GM12878 (cell line): Measurements from ENCODE around the gene PLK4. TPM values are rescaled to one million over a fixed set of nuclear protein-coding genes. Genes with fewer than 3 reads are reported as not detected.

ENCODE experiments used
- CREB1 ChIP-seq: IDR thresholded peaks from 2 replicates; pipeline ENCODE4 v1.6.1; 2012; ENCODE audit warnings: low read depth, mild to moderate bottlenecking, inconsistent platforms
- DPF2 ChIP-seq: fragments of 450-650 bp; IDR thresholded peaks from 2 replicates; pipeline ENCODE4 v1.6.1; 2017; ENCODE audit warnings: mild to moderate bottlenecking
- ELK1 ChIP-seq: IDR thresholded peaks from 2 replicates; pipeline ENCODE4 v1.6.1; 2012; ENCODE audit warnings: low read depth, low read length, improper control_type of control experiment
- ESRRA ChIP-seq: IDR thresholded peaks from 2 replicates; pipeline ENCODE4 v1.6.1; 2012; ENCODE audit warnings: mild to moderate bottlenecking, low read length, improper control_type of control experiment
- EZH2 ChIP-seq: IDR thresholded peaks from 2 replicates; pipeline ENCODE4 v1.6.1; 2012; ENCODE audit warnings: low read depth, mild to moderate bottlenecking, control low read depth, inconsistent platforms, low read length, borderline replicate concordance; ENCODE audit not compliant: control insufficient read depth
- FOS ChIP-seq: IDR thresholded peaks from 3 replicates; pipeline ENCODE4 v1.6.1; 2011; ENCODE audit warnings: borderline replicate concordance; ENCODE audit not compliant: insufficient read length; ENCODE audit errors: extremely low read depth
- FOXM1 ChIP-seq: IDR thresholded peaks from 2 replicates; pipeline ENCODE4 v1.6.1; 2012; ENCODE audit warnings: low read depth, mild to moderate bottlenecking, inconsistent platforms, low read length, moderate library complexity
- NBN ChIP-seq: fragments of 450-650 bp; IDR thresholded peaks from 2 replicates; pipeline ENCODE4 v1.6.1; 2016
- NR2C1 ChIP-seq: fragments of 450-650 bp; IDR thresholded peaks from 2 replicates; pipeline ENCODE4 v1.6.1; 2017; ENCODE audit warnings: antibody characterized with exemption, mild to moderate bottlenecking, moderate library complexity
- NR2F1 ChIP-seq: fragments of 450-650 bp; conservative IDR thresholded peaks from 2 replicates; pipeline ENCODE4 v1.6.1; 2017; ENCODE audit warnings: mild to moderate bottlenecking
- POLR2AphosphoS2 ChIP-seq: IDR thresholded peaks from 2 replicates; pipeline ENCODE4 v1.6.1; 2011; ENCODE audit warnings: low read depth, mild to moderate bottlenecking, low read length, improper control_type of control experiment, moderate library complexity
- RCOR1 ChIP-seq: conservative IDR thresholded peaks from 2 replicates; pipeline ENCODE4 v1.6.1; 2012; ENCODE audit warnings: low read depth, low read length, improper control_type of control experiment
- RFX5 ChIP-seq: IDR thresholded peaks from 2 replicates; pipeline ENCODE4 v1.6.1; 2011; ENCODE audit warnings: low read depth, low read length, improper control_type of control experiment
- RUNX3 ChIP-seq: IDR thresholded peaks from 2 replicates; pipeline ENCODE4 v1.6.1; 2012; ENCODE audit warnings: low read length, inconsistent platforms
- SPI1 ChIP-seq: IDR thresholded peaks from 2 replicates; pipeline ENCODE4 v1.6.1; 2011; ENCODE audit warnings: low read depth, mild to moderate bottlenecking, low read length, moderate library complexity, borderline replicate concordance; ENCODE audit not compliant: insufficient read depth
- SUPT20H ChIP-seq: IDR thresholded peaks from 2 replicates; pipeline ENCODE4 v1.6.1; 2011; ENCODE audit warnings: low read depth, mild to moderate bottlenecking, low read length, moderate library complexity, borderline replicate concordance; ENCODE audit not compliant: control insufficient read depth
- TAF1 ChIP-seq: IDR thresholded peaks from 2 replicates; pipeline ENCODE4 v1.6.1; 2011; ENCODE audit warnings: mild to moderate bottlenecking, low read depth, low read length, borderline replicate concordance
- TBL1XR1 ChIP-seq: IDR thresholded peaks from 2 replicates; pipeline ENCODE4 v1.6.1; 2012; ENCODE audit warnings: low read depth, low read length, improper control_type of control experiment
- WRNIP1 ChIP-seq: IDR thresholded peaks from 2 replicates; pipeline ENCODE4 v1.6.1; 2011; ENCODE audit warnings: low read depth, low read length, improper control_type of control experiment, borderline replicate concordance
- ZBED1 ChIP-seq: IDR thresholded peaks from 2 replicates; pipeline ENCODE4 v1.6.1; 2016; ENCODE audit warnings: borderline replicate concordance
- ZNF217 ChIP-seq: fragments of 450-650 bp; IDR thresholded peaks from 2 replicates; pipeline ENCODE4 v1.6.1; 2017; ENCODE audit warnings: antibody characterized with exemption, mild to moderate bottlenecking
- ZZZ3 ChIP-seq: IDR thresholded peaks from 2 replicates; pipeline ENCODE4 v1.6.1; 2011; ENCODE audit warnings: low read depth; ENCODE audit not compliant: control insufficient read depth, insufficient read length
- polyA plus RNA-seq, 11 experiments: library from polyadenylated mRNA; depleted of rRNA in 4 of 11; unstranded in 6 of 11; stranded (reverse) in 5 of 11; fragments of >200 nt; fragmentation: Nextera tagmentation in 4 of 11; fragmentation: Illumina TruSeq in 1 of 11; extraction: Ambion mirVana in 4 of 11; extraction: Trizol in 1 of 11; gene quantifications; 1 replicate in 1 of 11; 2 replicates in 10 of 11; pipeline versions ENCODE4 v1.2.1 to v1.2.3, GENCODE V29; 2011 to 2016; ENCODE audit warnings: inconsistent platforms in 2 of 11, missing spikeins in 2 of 11, low read depth in 1 of 11
- total RNA-seq, 4 experiments: library from RNA; depleted of rRNA in 3 of 4; stranded (reverse); fragments of >200 nt in 3 of 4; fragmentation: Illumina TruSeq in 1 of 4; extraction: Trizol in 1 of 4; gene quantifications; 2 replicates each; pipeline versions ENCODE4 v1.2.1 to v1.2.3, GENCODE V29; 2013 to 2021
- TF ChIP-seq, protein P1 (sequence below): IDR thresholded peaks from 2 replicates; pipeline ENCODE4 v1.6.1; 2011; ENCODE audit warnings: borderline replicate concordance, low read depth, mild to moderate bottlenecking, moderate library complexity, low read length; ENCODE audit not compliant: insufficient read depth, poor library complexity, severe bottlenecking
- TF ChIP-seq, protein P2 (sequence below): fragments of 450-650 bp; IDR thresholded peaks from 2 replicates; pipeline ENCODE4 v1.6.1; 2017; ENCODE audit warnings: borderline replicate concordance
- TF ChIP-seq, protein P3 (sequence below): fragments of 450-650 bp; IDR thresholded peaks from 2 replicates; pipeline ENCODE4 v1.6.1; 2018; ENCODE audit warnings: borderline replicate concordance, mild to moderate bottlenecking; ENCODE audit not compliant: partially characterized antibody

PLK4 gene
- total and polyA plus RNA-seq, 10 of the 15 experiments (the other 5 are each of a cell fraction or from before 2014, with no cell fraction given), result 16.6 to 55.3 (median 45.8) TPM

DNA sequence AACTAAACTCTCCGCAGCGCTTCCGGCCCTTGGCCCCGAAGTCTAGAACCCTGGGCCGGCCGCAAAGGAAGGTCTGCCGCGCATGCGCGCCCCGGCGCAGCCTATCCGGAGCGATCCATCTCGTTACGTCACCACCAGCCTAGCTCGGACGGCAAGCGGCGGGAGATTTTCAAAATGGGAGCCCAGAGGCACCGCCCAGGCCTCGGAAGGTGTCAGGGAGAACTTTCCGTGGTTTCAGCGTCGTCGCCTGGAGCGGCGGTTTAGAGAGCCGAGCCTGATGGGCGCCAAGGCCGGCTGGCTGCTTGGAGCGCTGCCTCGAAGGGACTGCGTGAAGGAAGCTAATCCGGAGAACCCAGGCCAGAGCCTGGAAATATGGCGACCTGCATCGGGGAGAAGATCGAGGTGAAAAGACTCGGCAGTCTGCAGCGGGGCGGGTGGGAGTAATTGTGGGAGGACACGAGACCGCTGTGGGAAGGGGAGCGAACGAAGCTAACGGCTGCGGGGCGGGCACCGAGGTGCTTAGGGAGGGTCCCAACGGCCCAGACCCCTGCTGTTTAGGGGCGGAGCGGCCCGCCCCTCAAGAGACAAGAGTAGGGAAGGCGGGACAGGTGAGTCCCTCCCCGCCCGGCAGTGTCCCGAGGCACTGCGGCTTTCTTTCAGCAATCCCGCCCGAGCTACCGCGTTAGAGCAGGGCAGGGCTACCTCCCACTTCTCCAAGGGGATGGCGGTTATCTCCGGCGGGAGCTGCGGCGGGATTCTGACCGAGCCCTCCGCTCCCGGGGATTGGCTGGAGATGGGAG is at the start of gene PLK4 (continued):
- TF ChIP-seq, protein P1, sequence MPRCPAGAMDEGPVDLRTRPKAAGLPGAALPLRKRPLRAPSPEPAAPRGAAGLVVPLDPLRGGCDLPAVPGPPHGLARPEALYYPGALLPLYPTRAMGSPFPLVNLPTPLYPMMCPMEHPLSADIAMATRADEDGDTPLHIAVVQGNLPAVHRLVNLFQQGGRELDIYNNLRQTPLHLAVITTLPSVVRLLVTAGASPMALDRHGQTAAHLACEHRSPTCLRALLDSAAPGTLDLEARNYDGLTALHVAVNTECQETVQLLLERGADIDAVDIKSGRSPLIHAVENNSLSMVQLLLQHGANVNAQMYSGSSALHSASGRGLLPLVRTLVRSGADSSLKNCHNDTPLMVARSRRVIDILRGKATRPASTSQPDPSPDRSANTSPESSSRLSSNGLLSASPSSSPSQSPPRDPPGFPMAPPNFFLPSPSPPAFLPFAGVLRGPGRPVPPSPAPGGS, result no peak
- TF ChIP-seq DPF2, result no peak
- 0 out of 2 replicates have a peak, but pooled peaks have one; percentile 76 for TF ChIP-seq ESRRA
- no peak for TF ChIP-seq ZBED1
- TF ChIP-seq, protein P2, sequence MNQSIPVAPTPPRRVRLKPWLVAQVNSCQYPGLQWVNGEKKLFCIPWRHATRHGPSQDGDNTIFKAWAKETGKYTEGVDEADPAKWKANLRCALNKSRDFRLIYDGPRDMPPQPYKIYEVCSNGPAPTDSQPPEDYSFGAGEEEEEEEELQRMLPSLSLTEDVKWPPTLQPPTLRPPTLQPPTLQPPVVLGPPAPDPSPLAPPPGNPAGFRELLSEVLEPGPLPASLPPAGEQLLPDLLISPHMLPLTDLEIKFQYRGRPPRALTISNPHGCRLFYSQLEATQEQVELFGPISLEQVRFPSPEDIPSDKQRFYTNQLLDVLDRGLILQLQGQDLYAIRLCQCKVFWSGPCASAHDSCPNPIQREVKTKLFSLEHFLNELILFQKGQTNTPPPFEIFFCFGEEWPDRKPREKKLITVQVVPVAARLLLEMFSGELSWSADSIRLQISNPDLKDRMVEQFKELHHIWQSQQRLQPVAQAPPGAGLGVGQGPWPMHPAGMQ, result no peak
- peak; percentile 81 for TF ChIP-seq NBN
- no peak for TF ChIP-seq SUPT20H
- TF ChIP-seq ZNF217, result no peak
- TF ChIP-seq NR2F1, result no peak
- peak; percentile 5; the same call in 1 of the 2 replicates for TF ChIP-seq TBL1XR1
- no peak for TF ChIP-seq TAF1
- no peak for TF ChIP-seq RCOR1
- TF ChIP-seq SPI1, result no peak
- peak; percentile 58 for TF ChIP-seq RUNX3
- no peak for TF ChIP-seq ZZZ3
- no peak; the same call in 1 of the 2 replicates for TF ChIP-seq ELK1
- TF ChIP-seq, protein P3, sequence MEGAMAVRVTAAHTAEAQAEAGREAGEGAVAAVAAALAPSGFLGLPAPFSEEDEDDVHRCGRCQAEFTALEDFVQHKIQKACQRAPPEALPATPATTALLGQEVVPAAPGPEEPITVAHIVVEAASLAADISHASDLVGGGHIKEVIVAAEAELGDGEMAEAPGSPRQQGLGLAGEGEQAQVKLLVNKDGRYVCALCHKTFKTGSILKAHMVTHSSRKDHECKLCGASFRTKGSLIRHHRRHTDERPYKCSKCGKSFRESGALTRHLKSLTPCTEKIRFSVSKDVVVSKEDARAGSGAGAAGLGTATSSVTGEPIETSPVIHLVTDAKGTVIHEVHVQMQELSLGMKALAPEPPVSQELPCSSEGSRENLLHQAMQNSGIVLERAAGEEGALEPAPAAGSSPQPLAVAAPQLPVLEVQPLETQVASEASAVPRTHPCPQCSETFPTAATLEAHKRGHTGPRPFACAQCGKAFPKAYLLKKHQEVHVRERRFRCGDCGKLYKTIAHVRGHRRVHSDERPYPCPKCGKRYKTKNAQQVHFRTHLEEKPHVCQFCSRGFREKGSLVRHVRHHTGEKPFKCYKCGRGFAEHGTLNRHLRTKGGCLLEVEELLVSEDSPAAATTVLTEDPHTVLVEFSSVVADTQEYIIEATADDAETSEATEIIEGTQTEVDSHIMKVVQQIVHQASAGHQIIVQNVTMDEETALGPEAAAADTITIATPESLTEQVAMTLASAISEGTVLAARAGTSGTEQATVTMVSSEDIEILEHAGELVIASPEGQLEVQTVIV, result peak; percentile 65
- TF ChIP-seq CREB1, result peak; percentile 92
- no peak; the same call in 1 of the 2 replicates for TF ChIP-seq FOXM1
- TF ChIP-seq WRNIP1, result no peak
- TF ChIP-seq EZH2, result no peak
- no peak for TF ChIP-seq FOS
- TF ChIP-seq RFX5, result peak; percentile 91
- TF ChIP-seq POLR2AphosphoS2, result peak; percentile 17; the same call in 1 of the 2 replicates
- no peak; the same call in 1 of the 2 replicates for TF ChIP-seq NR2C1
